ENCODE data around the gene DDOST. TPM values are rescaled to one million over a fixed set of nuclear protein-coding genes. Genes with fewer than 3 reads are reported as not detected.
A peak's percentile ranks its signal among the peaks of the same experiment; 100 is the strongest.

The DDOST gene
- total and polyA plus RNA-seq, 12 donors = 123 to 349 (median 202) TPM

- 3 to 14% (median 5%) methylated on average over 4 of the region's 4 CpGs for WGBS, 4 donors
Measured at GRCh38 chr1:20634594-20635084, 26.5 kb downstream of the DDOST start.

GRCh38 chr1:20634065-20634593 lies 27.0 kb downstream of the DDOST start:
- Histone ChIP-seq H3K27me3 (no peaks in the 10 kb centered on the region), H3K9me3 (replicated peaks in 1 of 3) (no peaks in the 10 kb centered on the region), H3K27ac (peak overlapping the region; percentile 78 to 99 (median 93)), H3K4me1 (replicated peaks in 1 of 2) (peaks cover 22 to 29% of the 10 kb centered on the region in 2 donors), H3K4me3 (peak overlapping the region in 3 of 4 donors; percentile 3 to 98 (median 75)), H3K36me3 (replicated peaks in 1 of 2) (peaks cover 0 to 21% of the 10 kb centered on the region in 2 donors)
- no peak for DNase-seq
- TF ChIP-seq CTCF (IDR thresholded peaks at IDR 0.05) (no peak), POLR2A (IDR thresholded peaks at IDR 0.05) (no peak)
- intact Hi-C loops (cut with DNase I) = no loop called here
- 1 to 3% (median 1%) methylated on average over 10 to 11 of the region's 11 CpGs for WGBS, 4 donors

More at GRCh38 chr1:20634594-20635084, 26.5 kb downstream of the DDOST start:
- Histone ChIP-seq H3K4me3 (peak overlapping the region in 2 of 4 donors; percentile 75 to 98), H3K4me1 (replicated peaks in 1 of 2) (peaks cover 22 to 29% of the 10 kb centered on the region in 2 donors), H3K27ac (peak overlapping the region; percentile 78 to 99 (median 93)), H3K36me3 (replicated peaks in 1 of 2) (peaks cover 0 to 26% of the 10 kb centered on the region in 2 donors), H3K9me3 (replicated peaks in 1 of 3) (no peaks in the 10 kb centered on the region), H3K27me3 (no peaks in the 10 kb centered on the region)
- DNase-seq = peak; percentile 86 to 95 (median 93)
- peak in 1 of 2 donors; percentile 76 for TF ChIP-seq POLR2A (IDR thresholded peaks at IDR 0.05)
- TF ChIP-seq CTCF (IDR thresholded peaks at IDR 0.05) = no peak
- intact Hi-C loops (cut with DNase I) = loop anchor here in 1 of 2 donors (5.0 kb wide), 1 partner anchor 112 kb away; no protein-coding TSS in a partner anchor

- H3K27me3 ChIP-seq = no peaks in the 10 kb centered on the region
- peaks cover 22 to 29% of the 10 kb centered on the region in 2 donors for H3K4me1 ChIP-seq (replicated peaks in 1 of 2)
- WGBS, 4 donors = 1 to 4% (median 2%) methylated on average over 16 to 93 of the region's 93 CpGs
- no peaks in the 10 kb centered on the region for H3K9me3 ChIP-seq (replicated peaks in 1 of 3)
- peak within 1 kb of the TSS; percentile 3 to 98 (median 71) for H3K4me3 ChIP-seq
- intact Hi-C loops (cut with DNase I) = loop anchor here in 1 of 2 donors (2.0 kb wide), 1 partner anchor 57 kb away; no protein-coding TSS in a partner anchor
- H3K36me3 ChIP-seq (replicated peaks in 1 of 2) = peaks cover 0 to 14% of the 10 kb centered on the region in 2 donors
- TF ChIP-seq POLR2A (IDR thresholded peaks at IDR 0.05) = peak; percentile 91 to 96
- peak; percentile 89 to 100 (median 96) for TF ChIP-seq CTCF (IDR thresholded peaks at IDR 0.05)
- H3K27ac ChIP-seq = peak within 1 kb of the TSS; percentile 87 to 99 (median 93)
- peak; percentile 82 to 94 (median 85) for DNase-seq
Measured at GRCh38 chr1:20633190-20634064, 27.7 kb downstream of the DDOST start, which contains the start of gene PINK1. PINK1 (plus strand) TSS chr1:20633458; CDS start chr1:20633549, 91 bp downstream.

GRCh38 chr1:20632386-20632785 lies 28.8 kb downstream of the DDOST start:
- H3K4me3 ChIP-seq = no peak overlapping the region
- TF ChIP-seq POLR2A (IDR thresholded peaks at IDR 0.05) (no peak), CTCF (IDR thresholded peaks at IDR 0.05) (no peak)
- no peak overlapping the region for H3K27ac ChIP-seq
- DNase-seq = no peak
- no peaks in the 10 kb centered on the region for H3K27me3 ChIP-seq
- intact Hi-C loops (cut with DNase I) = loop anchor here in 1 of 2 donors (2.0 kb wide), 1 partner anchor 56 kb away; no protein-coding TSS in a partner anchor
- peaks cover 22 to 28% of the 10 kb centered on the region in 2 donors for H3K4me1 ChIP-seq (replicated peaks in 1 of 2)
- H3K9me3 ChIP-seq (replicated peaks in 1 of 3) = no peaks in the 10 kb centered on the region
- WGBS, 4 donors = 76 to 87% (median 83%) methylated on average over 3 of the region's 3 CpGs
- H3K36me3 ChIP-seq (replicated peaks in 1 of 2) = peaks cover 0 to 4% of the 10 kb centered on the region in 2 donors

Data from adrenal gland (tissue), 12 donors.